A549 (cell line): ENCODE results near the gene CD300LF. TPM values are rescaled to one million over a fixed set of nuclear protein-coding genes. Genes with fewer than 3 reads are reported as not detected.
A peak's percentile ranks its signal among the peaks of the same experiment; 100 is the strongest.

Experiments
- ATAC-seq, 2 experiments: fragments of 200-7000 bp in 1 of 2; fragments of >200 bp in 1 of 2; cut with Nextera tagmentation in 1 of 2; cut with Tn5 transposase in 1 of 2; 3 replicates each; pipeline versions ENCODE4 v1.8.0 to v1.9.1; 2018 to 2020; ENCODE audit warnings: mild to moderate bottlenecking in 1 of 2, moderate library complexity in 1 of 2
- CTCF ChIA-PET: fragments of 300-600 bp; sonication (Branson Sonifier 250); formaldehyde crosslinking; extraction: SDS; loops from one replicate; lab custom pipeline; 2021; ENCODE audit warnings: antibody characterized with exemption, inconsistent platforms; lab: Yijun Ruan, JAX
- POLR2A ChIA-PET: fragments of 350-600 bp; formaldehyde crosslinking; extraction: SDS; loops from one replicate; lab custom pipeline; 2021; ENCODE audit warnings: antibody characterized with exemption, inconsistent platforms; lab: Yijun Ruan, JAX
- DNase-seq, 2 experiments: peaks; one replicate each; pipeline versions ENCODE4 v3.0.0 to v3.0.0-alpha.2; 2011 to 2016; ENCODE audit warnings: low read depth in 1 of 2, low spot score in 1 of 2
- FAIRE-seq: peaks from 2 replicates; lab custom pipeline; 2011; peaks lifted over from hg19 to GRCh38; lab: Jason Lieb, UNC
- H3K27ac ChIP-seq, 2 experiments: fragments of >200 bp; sonication (Bioruptor Twin); formaldehyde crosslinking; 3 replicates each; pipeline ENCODE4 v1.5.1; 2016 to 2017
- H3K4me1 ChIP-seq: fragments of >200 bp; sonication (Bioruptor Twin); formaldehyde crosslinking; 3 replicates; pipeline ENCODE4 v1.6.1; 2016
- H3K4me2 ChIP-seq: fragments of >200 bp; sonication (Bioruptor Twin); formaldehyde crosslinking; 3 replicates; pipeline ENCODE4 v1.6.1; 2016
- H3K4me3 ChIP-seq: fragments of >200 bp; sonication (Bioruptor Twin); formaldehyde crosslinking; 3 replicates; pipeline ENCODE4 v1.5.1; 2016
- H3K9me3 ChIP-seq: fragments of >200 bp; sonication (Bioruptor Twin); formaldehyde crosslinking; 3 replicates; pipeline ENCODE4 v1.6.1; 2016
- BHLHE40 ChIP-seq: IDR thresholded peaks from 2 replicates; pipeline ENCODE4 v1.6.1; 2012; ENCODE audit warnings: low read depth, low read length, inconsistent platforms
- CEBPB ChIP-seq, 2 experiments: fragments of >200 bp in 1 of 2; sonication (Bioruptor Twin) in 1 of 2; formaldehyde crosslinking in 1 of 2; IDR thresholded peaks; 2 replicates each; pipeline ENCODE4 v1.6.1; 2012 to 2016
- CHD4 ChIP-seq: fragments of 200-600 bp; sonication (generic); IDR thresholded peaks from 2 replicates; pipeline ENCODE4 v1.6.1; 2016; ENCODE audit warnings: antibody characterized with exemption, mild to moderate bottlenecking, borderline replicate concordance
- EP300 ChIP-seq, 2 experiments: fragments of >200 bp; sonication (Bioruptor Twin); formaldehyde crosslinking; IDR thresholded peaks; 2 replicates in 1 of 2; 3 replicates in 1 of 2; pipeline ENCODE4 v1.6.1; 2016 to 2017
- ESRRA ChIP-seq: fragments of 150-350 bp; IDR thresholded peaks from 2 replicates; pipeline ENCODE4 v1.6.1; 2014; ENCODE audit warnings: mild to moderate bottlenecking, low read length, borderline replicate concordance
- FOSL2 ChIP-seq, 2 experiments: fragments of 450-650 bp in 1 of 2; fragments of >200 bp in 1 of 2; sonication (Bioruptor Twin) in 1 of 2; formaldehyde crosslinking; IDR thresholded peaks; 2 replicates each; pipeline versions ENCODE4 v1.5.0 to v1.6.1; 2016 to 2020; ENCODE audit warnings: mild to moderate bottlenecking in 1 of 2, moderate library complexity in 1 of 2
- FOXS1 ChIP-seq: fragments of 250-450 bp; sonication (Bioruptor Pico); IDR thresholded peaks from 2 replicates; pipeline ENCODE4 v1.5.0; 2020; ENCODE audit warnings: mild to moderate bottlenecking, moderate library complexity
- HDAC2 ChIP-seq: fragments of 200-600 bp; sonication (generic); IDR thresholded peaks from 2 replicates; pipeline ENCODE4 v1.6.1; 2016
- HOXA7 ChIP-seq: fragments of 250-450 bp; sonication (Bioruptor Pico); IDR thresholded peaks from 2 replicates; pipeline ENCODE4 v1.5.0; 2020; ENCODE audit warnings: mild to moderate bottlenecking, moderate library complexity
- JUNB ChIP-seq: fragments of >200 bp; sonication (Bioruptor Twin); formaldehyde crosslinking; IDR thresholded peaks from 2 replicates; pipeline ENCODE4 v1.6.1; 2016
- MAFK ChIP-seq: fragments of 450-650 bp; IDR thresholded peaks from 2 replicates; pipeline ENCODE4 v1.6.1; 2014; ENCODE audit not compliant: partially characterized antibody
- MAX ChIP-seq: IDR thresholded peaks from 2 replicates; pipeline ENCODE4 v1.6.1; 2012
- NPAS2 ChIP-seq: fragments of 250-450 bp; sonication (Bioruptor Pico); IDR thresholded peaks from 2 replicates; pipeline ENCODE4 v1.8.0; 2022; ENCODE audit warnings: mild to moderate bottlenecking, moderate library complexity, borderline replicate concordance
- PHF8 ChIP-seq: fragments of 200-600 bp; sonication (generic); IDR thresholded peaks from 2 replicates; pipeline ENCODE4 v1.6.1; 2016; ENCODE audit warnings: low read depth, mild to moderate bottlenecking, antibody characterized with exemption, moderate library complexity, borderline replicate concordance
- POLR2AphosphoS2 ChIP-seq: conservative IDR thresholded peaks from 2 replicates; pipeline ENCODE4 v1.6.1; 2012; ENCODE audit warnings: low read length, improper control_type of control experiment, inconsistent platforms
- RAD21 ChIP-seq, 2 experiments: fragments of >200 bp in 1 of 2; sonication (Bioruptor Twin) in 1 of 2; formaldehyde crosslinking in 1 of 2; IDR thresholded peaks in 1 of 2; conservative IDR thresholded peaks in 1 of 2; 2 replicates in 1 of 2; 3 replicates in 1 of 2; pipeline ENCODE4 v1.6.1; 2012 to 2018; ENCODE audit warnings: inconsistent platforms in 1 of 2
- RARB ChIP-seq: fragments of 250-450 bp; sonication (Bioruptor Pico); IDR thresholded peaks from 2 replicates; pipeline ENCODE4 v1.8.0; 2021; ENCODE audit warnings: mild to moderate bottlenecking, moderate library complexity
- RCOR1 ChIP-seq: fragments of 150-350 bp; IDR thresholded peaks from 2 replicates; pipeline ENCODE4 v1.6.1; 2014; ENCODE audit warnings: antibody characterized with exemption, low read length, low read depth
- RFX5 ChIP-seq: fragments of 450-650 bp; IDR thresholded peaks from 2 replicates; pipeline ENCODE4 v1.7.1; 2014; ENCODE audit warnings: antibody characterized with exemption, mild to moderate bottlenecking, moderate library complexity
- SMC3 ChIP-seq: fragments of >200 bp; sonication (Bioruptor Twin); formaldehyde crosslinking; IDR thresholded peaks from 3 replicates; pipeline ENCODE4 v1.6.1; 2018; ENCODE audit warnings: inconsistent platforms
- TFCP2L1 ChIP-seq: fragments of 250-450 bp; sonication (Bioruptor Pico); IDR thresholded peaks from 2 replicates; pipeline ENCODE4 v1.5.0; 2021; ENCODE audit warnings: mild to moderate bottlenecking
- WGBS: methylation state at CpG from one replicate; pipeline ENCODE4 v1.1.6; 2017; ENCODE audit errors: missing lambda C conversion rate; 5-methylcytosine and 5-hydroxymethylcytosine counted together
- polyA plus RNA-seq, 4 experiments: library from polyadenylated mRNA; depleted of rRNA in 3 of 4; stranded (reverse); fragments of >200 nt; fragmentation: RNase III in 1 of 4; extraction: RNeasy Plus Mini Kit Qiagen cat#74134 plus additional on column Dnase treatment in 1 of 4; gene quantifications; 2 replicates in 3 of 4; 3 replicates in 1 of 4; pipeline ENCODE4 v1.2.3, GENCODE V29; 2011 to 2017
- TF ChIP-seq, protein P1 (sequence below): fragments of >200 bp; sonication (Bioruptor Twin); formaldehyde crosslinking; IDR thresholded peaks from 3 replicates; pipeline ENCODE4 v1.5.1; 2016
- TF ChIP-seq, protein P2 (sequence below): fragments of >200 bp; sonication (Bioruptor Twin); formaldehyde crosslinking; IDR thresholded peaks from 3 replicates; pipeline ENCODE4 v1.6.1; 2016

CD300LF gene
- polyA plus RNA-seq, 2 of the 4 experiments (the other 2 are of a cell fraction) = not detected

GRCh38 chr17:74736513-74737298, 24.0 kb upstream of the CD300LF start, which contains the start of gene RAB37:
Gene RAB37, plus strand, starts transcription at chr17:74737256. Its CDS starts 17 bp downstream, at chr17:74737273.
- Histone ChIP-seq H3K4me2 (peak within 1 kb of the TSS; percentile 86), H3K9me3 (no peaks in the 10 kb centered on the region), H3K4me1 (peaks cover 36% of the 10 kb centered on the region), H3K27ac (peak within 1 kb of the TSS; percentile 54 to 83), H3K4me3 (peak within 1 kb of the TSS; percentile 40)
- FAIRE-seq = no peak
- TF ChIP-seq POLR2AphosphoS2 (no peak), NPAS2 (CRISPR knock-in tag) (no peak), RFX5 (no peak), CHD4 (no peak; the same call in 1 of the 2 replicates), RARB (CRISPR knock-in tag) (no peak), RAD21 (conservative IDR thresholded peaks at IDR 0.05 in 1 of 2, IDR thresholded peaks at IDR 0.05 in 1 of 2) (peak in 1 of 2 experiments; percentile 68; a peak in 4 of 5 replicates), BHLHE40 (no peak), PHF8 (no peak), MAX (peak; percentile 15), JUNB (no peak), FOSL2 (IDR thresholded peaks at IDR 0.05) (no peak), FOSL2 (CRISPR knock-in tag; IDR thresholded peaks at IDR 0.05) (no peak), CEBPB (IDR thresholded peaks at IDR 0.05) (peak; percentile 76 to 93; a peak in 3 of 4 replicates), HOXA7 (CRISPR knock-in tag) (no peak), TFCP2L1 (CRISPR knock-in tag) (no peak), SMC3 (peak; percentile 75), HDAC2 (no peak), FOXS1 (CRISPR knock-in tag) (no peak), EP300 (IDR thresholded peaks at IDR 0.05) (no peak), ESRRA (no peak), RCOR1 (no peak)
- TF ChIP-seq, protein P1, sequence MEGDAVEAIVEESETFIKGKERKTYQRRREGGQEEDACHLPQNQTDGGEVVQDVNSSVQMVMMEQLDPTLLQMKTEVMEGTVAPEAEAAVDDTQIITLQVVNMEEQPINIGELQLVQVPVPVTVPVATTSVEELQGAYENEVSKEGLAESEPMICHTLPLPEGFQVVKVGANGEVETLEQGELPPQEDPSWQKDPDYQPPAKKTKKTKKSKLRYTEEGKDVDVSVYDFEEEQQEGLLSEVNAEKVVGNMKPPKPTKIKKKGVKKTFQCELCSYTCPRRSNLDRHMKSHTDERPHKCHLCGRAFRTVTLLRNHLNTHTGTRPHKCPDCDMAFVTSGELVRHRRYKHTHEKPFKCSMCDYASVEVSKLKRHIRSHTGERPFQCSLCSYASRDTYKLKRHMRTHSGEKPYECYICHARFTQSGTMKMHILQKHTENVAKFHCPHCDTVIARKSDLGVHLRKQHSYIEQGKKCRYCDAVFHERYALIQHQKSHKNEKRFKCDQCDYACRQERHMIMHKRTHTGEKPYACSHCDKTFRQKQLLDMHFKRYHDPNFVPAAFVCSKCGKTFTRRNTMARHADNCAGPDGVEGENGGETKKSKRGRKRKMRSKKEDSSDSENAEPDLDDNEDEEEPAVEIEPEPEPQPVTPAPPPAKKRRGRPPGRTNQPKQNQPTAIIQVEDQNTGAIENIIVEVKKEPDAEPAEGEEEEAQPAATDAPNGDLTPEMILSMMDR = peak; percentile 63
- TF ChIP-seq, protein P2, sequence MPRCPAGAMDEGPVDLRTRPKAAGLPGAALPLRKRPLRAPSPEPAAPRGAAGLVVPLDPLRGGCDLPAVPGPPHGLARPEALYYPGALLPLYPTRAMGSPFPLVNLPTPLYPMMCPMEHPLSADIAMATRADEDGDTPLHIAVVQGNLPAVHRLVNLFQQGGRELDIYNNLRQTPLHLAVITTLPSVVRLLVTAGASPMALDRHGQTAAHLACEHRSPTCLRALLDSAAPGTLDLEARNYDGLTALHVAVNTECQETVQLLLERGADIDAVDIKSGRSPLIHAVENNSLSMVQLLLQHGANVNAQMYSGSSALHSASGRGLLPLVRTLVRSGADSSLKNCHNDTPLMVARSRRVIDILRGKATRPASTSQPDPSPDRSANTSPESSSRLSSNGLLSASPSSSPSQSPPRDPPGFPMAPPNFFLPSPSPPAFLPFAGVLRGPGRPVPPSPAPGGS = no peak
- ChIA-PET CTCF (interaction anchor here (0.6 to 7.8 kb wide), 48 partner anchors 10 to 668 kb away, joined by 3 to 145 read pairs (median 5); partner anchors contain the start of genes CD300E, CD300H, CD300LF and GPR142), POLR2A (interaction anchor here (0.7 to 1.6 kb wide), 5 partner anchors 8 to 136 kb away, joined by 3 to 8 read pairs (median 4); partner anchors contain the start of gene FDXR)
- ATAC-seq = peak; percentile 70 to 76
- 2% methylated on average over 57 of the region's 67 CpGs for WGBS
- DNase-seq = peak; percentile 87 to 90

DNA sequence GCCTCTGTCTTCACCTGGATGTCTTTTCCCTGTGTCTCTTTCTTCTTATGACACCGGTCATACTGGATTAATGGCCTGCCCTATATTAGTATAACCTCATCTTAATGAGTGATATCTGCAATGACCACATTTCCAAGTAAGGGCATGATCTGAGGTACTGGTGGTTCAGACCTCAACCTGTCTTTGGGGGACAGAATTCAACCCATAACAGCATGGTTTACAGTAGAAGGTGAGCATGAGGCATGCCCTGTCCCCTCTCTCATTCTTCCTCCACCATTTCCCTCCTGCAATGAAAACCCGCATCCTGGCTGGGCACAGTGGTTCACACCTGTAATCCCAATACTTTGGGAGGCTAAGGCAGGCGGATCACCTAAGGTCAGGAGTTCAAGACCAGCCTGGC, 21.5 kb upstream of the CD300LF start:
- H3K4me2 ChIP-seq = no peak overlapping the region
- DNase-seq = no peak
- ChIA-PET CTCF (interaction anchor here (0.7 to 6.5 kb wide), 5 partner anchors 12 to 355 kb away, joined by 3 to 145 read pairs (median 28); partner anchors contain the start of gene NHERF1), POLR2A (interaction anchor here (0.6 kb wide), 1 partner anchor 27 kb away, joined by 5 read pairs; no protein-coding TSS in a partner anchor)
- no peak for FAIRE-seq
- WGBS = 85% methylated on average over 3 of the region's 3 CpGs
- H3K4me1 ChIP-seq = peaks cover 34% of the 10 kb centered on the region
- H3K27ac ChIP-seq = no peak overlapping the region
- TF ChIP-seq NPAS2 (CRISPR knock-in tag) (no peak), RARB (CRISPR knock-in tag) (no peak), FOSL2 (IDR thresholded peaks at IDR 0.05) (no peak), FOSL2 (CRISPR knock-in tag; IDR thresholded peaks at IDR 0.05) (no peak), MAFK (no peak), FOXS1 (CRISPR knock-in tag) (no peak)
- peaks cover under 1% of the 10 kb centered on the region; the same call in 1 of the 3 replicates for H3K9me3 ChIP-seq
- no peak overlapping the region for H3K4me3 ChIP-seq
- no peak for ATAC-seq
